H1 (cell line): Measurements from ENCODE around the gene OSBPL3. TPM values are rescaled to one million over a fixed set of nuclear protein-coding genes. Genes with fewer than 3 reads are reported as not detected.
A peak's percentile ranks its signal among the peaks of the same experiment; 100 is the strongest.

Experiments
- CBX8 ChIP-seq: fragments of 300-800, 300-1000 bp; sonication (generic); IDR thresholded peaks from 2 replicates; pipeline ENCODE4 v1.7.1; 2016; ENCODE audit warnings: low read depth, low read length, borderline replicate concordance
- EGR1 ChIP-seq: IDR thresholded peaks from 2 replicates; pipeline ENCODE4 v1.6.1; 2011; ENCODE audit warnings: low read depth, low read length, borderline replicate concordance
- FOSL1 ChIP-seq: IDR thresholded peaks from 2 replicates; pipeline ENCODE4 v1.6.1; 2011; ENCODE audit warnings: mild to moderate bottlenecking, low read depth, low read length, moderate library complexity; ENCODE audit not compliant: insufficient read depth
- GABPA ChIP-seq: IDR thresholded peaks from 2 replicates; pipeline ENCODE4 v1.6.1; 2011; ENCODE audit warnings: mild to moderate bottlenecking, low read length, moderate library complexity, borderline replicate concordance; ENCODE audit not compliant: insufficient read depth
- JUN ChIP-seq: IDR thresholded peaks from 2 replicates; pipeline ENCODE4 v1.6.1; 2011; ENCODE audit warnings: low read depth, mild to moderate bottlenecking, improper control_type of control experiment, low read length
- JUND ChIP-seq: IDR thresholded peaks from 2 replicates; pipeline ENCODE4 v1.6.1; 2011; ENCODE audit warnings: mild to moderate bottlenecking, improper control_type of control experiment, low read length
- KDM1A ChIP-seq: fragments of 200-600, 300-600 bp; sonication (generic); IDR thresholded peaks from 2 replicates; pipeline ENCODE4 v1.7.1; 2016; ENCODE audit warnings: mild to moderate bottlenecking, low read length, borderline replicate concordance
- KDM4A ChIP-seq: IDR thresholded peaks from one replicate; pipeline ENCODE4 v1.7.1; 2012; ENCODE audit warnings: low read depth, mild to moderate bottlenecking, moderate library complexity, low read length, inconsistent platforms; ENCODE audit not compliant: severe bottlenecking
- MAFK ChIP-seq: IDR thresholded peaks from 2 replicates; pipeline ENCODE4 v1.6.1; 2012; ENCODE audit warnings: low read depth, mild to moderate bottlenecking, improper control_type of control experiment, low read length
- POLR2A ChIP-seq, 2 experiments: IDR thresholded peaks; 1 replicate in 1 of 2; 2 replicates in 1 of 2; pipeline ENCODE4 v1.6.1; 2011; ENCODE audit warnings: low read depth in 2 of 2, low read length in 2 of 2, mild to moderate bottlenecking in 2 of 2; ENCODE audit errors: control extremely low read depth in 1 of 2
- POLR2AphosphoS5 ChIP-seq: IDR thresholded peaks from 2 replicates; pipeline ENCODE4 v1.6.1; 2011; ENCODE audit warnings: low read depth, low read length
- RBBP5 ChIP-seq: IDR thresholded peaks from 2 replicates; pipeline ENCODE4 v1.7.1; 2012; ENCODE audit warnings: low read depth, mild to moderate bottlenecking, inconsistent platforms, low read length, moderate library complexity, borderline replicate concordance
- RFX5 ChIP-seq: IDR thresholded peaks from 2 replicates; pipeline ENCODE4 v1.6.1; 2011; ENCODE audit warnings: low read depth, low read length, improper control_type of control experiment, borderline replicate concordance
- RNF2 ChIP-seq: fragments of 200-900, 300-1000 bp; sonication (generic); IDR thresholded peaks from 2 replicates; pipeline ENCODE4 v1.7.1; 2016; ENCODE audit warnings: borderline replicate concordance, low read depth, mild to moderate bottlenecking, antibody characterized with exemption, low read length; ENCODE audit not compliant: poor library complexity, severe bottlenecking; ENCODE audit errors: missing control alignments
- RXRA ChIP-seq: IDR thresholded peaks from 2 replicates; pipeline ENCODE4 v1.6.1; 2011; ENCODE audit warnings: low read depth, mild to moderate bottlenecking, low read length, moderate library complexity; ENCODE audit not compliant: insufficient read depth
- SAP30 ChIP-seq: fragments of 300-600 bp; sonication (generic); IDR thresholded peaks from 2 replicates; pipeline ENCODE4 v1.7.1; 2012; ENCODE audit warnings: low read length, moderate library complexity, mild to moderate bottlenecking, inconsistent platforms; ENCODE audit not compliant: insufficient read depth, insufficient replicate concordance
- SIN3A ChIP-seq, 2 experiments: IDR thresholded peaks in 1 of 2; conservative IDR thresholded peaks in 1 of 2; 2 replicates each; pipeline ENCODE4 v1.6.1; 2011 to 2012; ENCODE audit warnings: low read length in 2 of 2, improper control_type of control experiment in 1 of 2, low read depth in 1 of 2, mild to moderate bottlenecking in 1 of 2
- SIX5 ChIP-seq: IDR thresholded peaks from 2 replicates; pipeline ENCODE4 v1.6.1; 2011; ENCODE audit warnings: mild to moderate bottlenecking, low read depth, low read length
- SP2 ChIP-seq: IDR thresholded peaks from 2 replicates; pipeline ENCODE4 v1.6.1; 2012; ENCODE audit warnings: mild to moderate bottlenecking, low read length, inconsistent platforms
- SUZ12 ChIP-seq: fragments of 200-600 bp; sonication (generic); IDR thresholded peaks from 2 replicates; pipeline ENCODE4 v1.6.1; 2012; ENCODE audit warnings: mild to moderate bottlenecking, inconsistent platforms, low read length, moderate library complexity, mixed read lengths
- YY1 ChIP-seq: IDR thresholded peaks from 2 replicates; pipeline ENCODE4 v1.6.1; 2011; ENCODE audit warnings: low read depth, mild to moderate bottlenecking, low read length
- ZNF274 ChIP-seq: IDR thresholded peaks from 2 replicates; pipeline ENCODE4 v1.7.0; 2012; ENCODE audit warnings: low read length, borderline replicate concordance; ENCODE audit errors: extremely low read depth
- polyA plus RNA-seq, 7 experiments: library from polyadenylated mRNA; depleted of rRNA in 3 of 7; stranded (reverse) in 5 of 7; unstranded in 2 of 7; fragments of >200 nt in 5 of 7; fragments of 200-250 nt in 2 of 7; gene quantifications; 1 replicate in 5 of 7; 2 replicates in 1 of 7; 4 replicates in 1 of 7; pipeline versions ENCODE4 v1.2.1 to v1.2.3, GENCODE V29; 2011 to 2013; ENCODE audit warnings: missing spikeins in 2 of 7, mixed read lengths in 2 of 7
- total RNA-seq: library from RNA; stranded (reverse); fragmentation: NEBNext Ultra II Directional; extraction: Animal tissue kit (Norgen Biotek cat#: 25700); gene quantifications from 2 replicates; pipeline ENCODE4 v1.2.1, GENCODE V29; 2021
- TF ChIP-seq, protein P1 (sequence below): IDR thresholded peaks from 2 replicates; pipeline ENCODE4 v1.6.1; 2011; ENCODE audit warnings: low read depth, mild to moderate bottlenecking, low read length; ENCODE audit not compliant: insufficient read depth
- TF ChIP-seq, protein P2 (sequence below): IDR thresholded peaks from 2 replicates; pipeline ENCODE4 v1.6.1; 2012; ENCODE audit warnings: inconsistent platforms

The OSBPL3 gene
- total and polyA plus RNA-seq, 2 of the 8 experiments (the other 6 are each of a cell fraction or from before 2014, with no cell fraction given) = 2.8 to 13.9 TPM

DNA sequence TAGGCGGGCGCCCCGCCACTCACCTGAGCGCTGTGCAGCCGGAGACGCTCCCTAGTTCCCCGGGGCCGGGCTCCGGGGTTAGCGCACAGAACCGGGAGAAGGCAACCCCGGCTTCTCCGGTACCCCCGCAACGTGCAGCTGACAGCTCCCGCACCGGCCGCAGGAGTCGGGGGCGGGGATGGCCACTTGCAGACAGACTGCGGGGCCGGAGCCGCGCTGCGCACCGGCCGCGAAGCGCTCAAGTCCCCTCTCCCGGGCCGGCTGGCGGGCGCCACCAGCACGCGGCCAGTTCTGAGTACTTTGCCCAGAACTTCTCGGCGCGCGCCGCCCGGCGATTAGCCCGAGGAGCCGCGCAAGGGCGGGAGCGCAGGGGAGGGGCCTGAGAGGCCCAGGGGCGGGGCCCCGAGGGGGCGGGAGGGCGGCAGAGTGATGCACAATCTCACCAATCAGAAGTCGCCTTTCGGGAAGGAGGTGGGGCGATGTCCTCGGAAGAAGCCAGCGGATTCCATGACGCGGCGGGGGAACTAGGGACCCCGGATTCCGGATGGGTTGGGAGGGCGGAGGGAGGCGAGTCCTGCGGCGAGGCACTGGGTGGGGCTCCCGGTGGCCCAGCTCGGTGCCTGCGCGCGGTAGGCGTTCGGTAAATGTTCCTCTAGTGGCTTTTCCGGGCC lies at the start of gene OSBPL3 (continued):
- TF ChIP-seq SP2 (peak; percentile 59), POLR2A (IDR thresholded peaks at IDR 0.05; ENCODE audit: control extremely low read depth in 1 of 2, low read depth in 2 of 2, low read length in 2 of 2) (peak in 1 of 2 experiments; percentile 51; a peak in 2 of 3 replicates), ZNF274 (no peak), KDM1A (no peak), POLR2AphosphoS5 (no peak), RXRA (no peak), CBX8 (no peak), JUND (no peak), RNF2 (no peak), SIX5 (no peak), FOSL1 (no peak), SAP30 (no peak), JUN (no peak), MAFK (no peak), EGR1 (no peak), RBBP5 (peak; percentile 26; the same call in 1 of the 2 replicates), SIN3A (conservative IDR thresholded peaks at IDR 0.05 in 1 of 2, IDR thresholded peaks at IDR 0.05 in 1 of 2; ENCODE audit: low read depth in 1 of 2, low read length in 2 of 2) (peak; percentile 26 to 55; a peak in 2 of 4 replicates), GABPA (no peak), KDM4A (peak; percentile 82), YY1 (no peak), SUZ12 (no peak), RFX5 (no peak)
- TF ChIP-seq, protein P1, sequence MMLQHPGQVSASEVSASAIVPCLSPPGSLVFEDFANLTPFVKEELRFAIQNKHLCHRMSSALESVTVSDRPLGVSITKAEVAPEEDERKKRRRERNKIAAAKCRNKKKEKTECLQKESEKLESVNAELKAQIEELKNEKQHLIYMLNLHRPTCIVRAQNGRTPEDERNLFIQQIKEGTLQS = no peak
- TF ChIP-seq, protein P2, sequence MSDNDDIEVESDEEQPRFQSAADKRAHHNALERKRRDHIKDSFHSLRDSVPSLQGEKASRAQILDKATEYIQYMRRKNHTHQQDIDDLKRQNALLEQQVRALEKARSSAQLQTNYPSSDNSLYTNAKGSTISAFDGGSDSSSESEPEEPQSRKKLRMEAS = peak; percentile 71
